Osteoblast (primary cell): Measurements from ENCODE around the gene DDX46. TPM values are rescaled to one million over a fixed set of nuclear protein-coding genes. Genes with fewer than 3 reads are reported as not detected.

Source experiments
- DNase-seq: peaks from one replicate; pipeline ENCODE4 v3.0.0; 2011; ENCODE audit warnings: low spot score, mixed read lengths; ENCODE audit not compliant: insufficient read length; ENCODE audit errors: missing footprints
- H2AFZ ChIP-seq: 2 replicates; pipeline ENCODE4 v1.6.0; 2011; ENCODE audit warnings: mild to moderate bottlenecking, low read length
- H3K27ac ChIP-seq: 2 replicates; pipeline ENCODE4 v1.5.1; 2011; ENCODE audit warnings: mild to moderate bottlenecking, low read depth, low read length, moderate library complexity
- H3K27me3 ChIP-seq: 2 replicates; pipeline ENCODE4 v1.6.0; 2012; ENCODE audit warnings: mild to moderate bottlenecking, control low read depth, inconsistent platforms, low read length, moderate library complexity; ENCODE audit not compliant: insufficient read depth
- H3K36me3 ChIP-seq: 2 replicates; pipeline ENCODE4 v1.5.1; 2011; ENCODE audit warnings: mild to moderate bottlenecking, low read length, control low read depth, moderate library complexity; ENCODE audit not compliant: insufficient read depth
- H3K4me1 ChIP-seq: 2 replicates; pipeline ENCODE4 v1.5.1; 2011; ENCODE audit warnings: mild to moderate bottlenecking, low read length, control low read depth, moderate library complexity; ENCODE audit not compliant: insufficient read depth
- H3K4me2 ChIP-seq: 2 replicates; pipeline ENCODE4 v1.6.0; 2011; ENCODE audit warnings: mild to moderate bottlenecking, low read length; ENCODE audit not compliant: insufficient read depth
- H3K4me3 ChIP-seq: fragments of 200-600 bp; sonication (generic); 3 replicates; pipeline ENCODE4 v1.5.1; 2012; ENCODE audit warnings: mild to moderate bottlenecking, low read length, inconsistent platforms; ENCODE audit not compliant: insufficient read depth
- H3K79me2 ChIP-seq: 2 replicates; pipeline ENCODE4 v1.6.0; 2012; ENCODE audit warnings: mild to moderate bottlenecking, low read length, control low read depth, inconsistent platforms; ENCODE audit not compliant: insufficient read depth
- H3K9me3 ChIP-seq: 2 replicates; pipeline ENCODE4 v1.5.1; 2011; ENCODE audit warnings: low read depth, low read length, control low read depth
- H4K20me1 ChIP-seq: 2 replicates; pipeline ENCODE4 v1.6.0; 2012; ENCODE audit warnings: mild to moderate bottlenecking, low read length, control low read depth; ENCODE audit not compliant: insufficient read depth
- total RNA-seq: library from RNA; depleted of rRNA; stranded (reverse); fragments of >200 nt; gene quantifications from 2 replicates; pipeline ENCODE4 v1.2.3, GENCODE V29; 2012
- TF ChIP-seq, protein P1 (sequence below): IDR thresholded peaks from 2 replicates; pipeline ENCODE4 v1.5.1; 2011; ENCODE audit warnings: mild to moderate bottlenecking, low read depth, low read length, moderate library complexity; ENCODE audit errors: extremely low read depth

The DDX46 gene
- total RNA-seq, 1 donor: 20.6 TPM

DNA sequence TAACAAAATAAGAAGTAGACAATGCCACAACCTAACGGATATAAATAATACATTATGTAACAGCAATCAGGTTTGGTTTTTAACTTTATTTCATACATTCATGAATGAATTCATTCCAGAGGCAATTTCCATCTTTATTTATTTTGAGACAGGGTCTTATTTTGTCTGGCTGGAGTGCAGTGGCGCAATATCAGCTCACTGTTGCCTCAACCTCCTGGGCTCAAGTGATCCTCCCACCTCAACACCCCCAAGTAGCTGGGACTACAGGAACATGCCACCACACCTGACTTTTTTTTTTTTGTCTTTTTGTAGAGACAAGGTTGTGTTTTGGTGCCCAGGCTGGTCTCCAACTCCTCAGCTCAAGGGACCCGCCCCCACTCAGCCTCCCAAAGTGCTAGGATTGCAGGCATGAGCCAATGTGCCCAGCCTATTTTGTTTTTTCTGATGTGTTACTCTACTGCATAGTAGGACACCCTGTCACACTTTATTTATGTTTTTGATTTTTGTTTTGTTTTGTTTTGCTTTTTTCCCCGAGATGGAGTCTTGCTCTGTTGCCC, 60.9 kb downstream of the DDX46 start:
- H3K27ac ChIP-seq: no peak overlapping the region
- no peak overlapping the region for H3K4me2 ChIP-seq
- H3K4me1 ChIP-seq: no peaks in the 10 kb centered on the region
- no peak for DNase-seq
- no peaks in the 10 kb centered on the region for H4K20me1 ChIP-seq
- no peaks in the 10 kb centered on the region for H3K9me3 ChIP-seq
- TF ChIP-seq, protein P1, sequence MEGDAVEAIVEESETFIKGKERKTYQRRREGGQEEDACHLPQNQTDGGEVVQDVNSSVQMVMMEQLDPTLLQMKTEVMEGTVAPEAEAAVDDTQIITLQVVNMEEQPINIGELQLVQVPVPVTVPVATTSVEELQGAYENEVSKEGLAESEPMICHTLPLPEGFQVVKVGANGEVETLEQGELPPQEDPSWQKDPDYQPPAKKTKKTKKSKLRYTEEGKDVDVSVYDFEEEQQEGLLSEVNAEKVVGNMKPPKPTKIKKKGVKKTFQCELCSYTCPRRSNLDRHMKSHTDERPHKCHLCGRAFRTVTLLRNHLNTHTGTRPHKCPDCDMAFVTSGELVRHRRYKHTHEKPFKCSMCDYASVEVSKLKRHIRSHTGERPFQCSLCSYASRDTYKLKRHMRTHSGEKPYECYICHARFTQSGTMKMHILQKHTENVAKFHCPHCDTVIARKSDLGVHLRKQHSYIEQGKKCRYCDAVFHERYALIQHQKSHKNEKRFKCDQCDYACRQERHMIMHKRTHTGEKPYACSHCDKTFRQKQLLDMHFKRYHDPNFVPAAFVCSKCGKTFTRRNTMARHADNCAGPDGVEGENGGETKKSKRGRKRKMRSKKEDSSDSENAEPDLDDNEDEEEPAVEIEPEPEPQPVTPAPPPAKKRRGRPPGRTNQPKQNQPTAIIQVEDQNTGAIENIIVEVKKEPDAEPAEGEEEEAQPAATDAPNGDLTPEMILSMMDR: no peak
- no peaks in the 10 kb centered on the region for H3K79me2 ChIP-seq
- H3K27me3 ChIP-seq: no peaks in the 10 kb centered on the region
- no peak overlapping the region for H2AFZ ChIP-seq
- peaks cover 61% of the 10 kb centered on the region for H3K36me3 ChIP-seq
- no peak overlapping the region for H3K4me3 ChIP-seq

DNA sequence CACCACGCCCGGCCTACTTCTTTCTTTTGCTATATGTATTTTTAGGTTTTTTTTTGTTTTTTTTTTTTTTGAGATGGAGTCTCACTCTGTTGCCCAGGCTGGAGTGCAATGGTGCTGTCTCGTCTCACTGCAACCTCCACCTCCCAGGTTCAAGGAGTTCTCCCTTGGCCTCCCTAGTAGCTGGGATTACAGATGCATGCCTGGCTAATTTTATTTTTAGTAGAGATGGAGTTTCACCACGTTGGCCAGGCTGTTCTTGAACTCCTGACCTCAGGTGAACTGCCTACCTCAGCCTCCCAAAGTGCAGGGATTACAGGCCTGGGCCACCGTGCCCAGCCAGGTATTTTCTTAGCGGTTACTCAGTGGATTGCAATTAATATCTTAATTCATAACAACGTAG, 63.3 kb downstream of the DDX46 start:
- no peak for DNase-seq
- Histone ChIP-seq H3K4me1 (no peaks in the 10 kb centered on the region), H3K4me2 (no peak overlapping the region), H3K27me3 (no peaks in the 10 kb centered on the region), H3K36me3 (peaks cover 53% of the 10 kb centered on the region), H3K27ac (no peak overlapping the region), H3K9me3 (no peaks in the 10 kb centered on the region), H2AFZ (no peak overlapping the region), H4K20me1 (no peaks in the 10 kb centered on the region), H3K4me3 (no peak overlapping the region), H3K79me2 (no peaks in the 10 kb centered on the region)
- TF ChIP-seq, protein P1: no peak

DNA sequence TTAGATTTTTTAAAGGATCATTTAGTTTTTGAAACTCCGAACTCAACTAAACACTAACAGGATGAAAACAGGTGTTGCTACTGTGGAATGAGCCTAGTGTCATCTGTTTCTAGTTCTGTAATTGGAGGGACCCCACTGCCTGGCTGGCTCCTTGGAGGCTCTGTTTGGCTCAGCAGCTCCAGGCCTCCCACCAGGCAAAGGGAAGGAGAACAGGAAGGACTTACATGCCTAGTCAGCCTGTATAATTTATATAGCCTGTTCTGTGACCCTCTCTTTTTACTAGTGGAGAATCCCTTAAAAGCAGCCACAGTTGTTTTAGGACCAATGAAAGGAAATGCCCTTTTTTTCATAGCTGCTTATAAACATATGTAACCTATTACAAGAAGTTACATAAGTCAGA, 66.1 kb downstream of the DDX46 start:
- Histone ChIP-seq H3K79me2 (no peaks in the 10 kb centered on the region), H3K36me3 (peaks cover 54% of the 10 kb centered on the region), H3K27ac (no peak overlapping the region), H3K9me3 (no peaks in the 10 kb centered on the region), H2AFZ (no peak overlapping the region), H3K4me3 (no peak overlapping the region), H3K4me1 (no peaks in the 10 kb centered on the region), H3K27me3 (no peaks in the 10 kb centered on the region), H3K4me2 (no peak overlapping the region), H4K20me1 (no peaks in the 10 kb centered on the region)
- TF ChIP-seq, protein P1: no peak
- no peak for DNase-seq

DNA sequence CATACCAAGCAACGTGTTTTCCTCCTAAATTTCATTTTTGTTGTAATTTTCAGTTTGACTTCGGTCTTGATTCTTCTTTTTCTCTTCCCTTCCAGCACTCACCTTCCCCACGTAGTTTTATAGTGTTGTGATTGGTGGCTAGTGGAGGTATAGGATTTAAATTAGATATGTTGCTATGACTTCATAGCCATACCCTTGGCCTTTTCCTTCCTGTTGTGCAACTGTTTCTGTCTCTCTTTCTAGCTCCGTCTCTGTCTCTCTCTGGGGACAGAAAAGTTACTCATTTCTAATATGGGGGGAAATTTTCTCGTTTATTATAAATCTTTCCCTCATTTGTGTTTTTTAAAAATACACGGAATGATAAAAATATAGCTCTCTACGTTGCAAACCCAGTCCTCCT, 66.6 kb downstream of the DDX46 start:
- Histone ChIP-seq H3K36me3 (peaks cover 49% of the 10 kb centered on the region), H3K79me2 (no peaks in the 10 kb centered on the region), H3K27me3 (no peaks in the 10 kb centered on the region), H3K4me2 (no peak overlapping the region), H2AFZ (no peak overlapping the region), H4K20me1 (no peaks in the 10 kb centered on the region), H3K4me3 (no peak overlapping the region), H3K27ac (no peak overlapping the region), H3K9me3 (no peaks in the 10 kb centered on the region), H3K4me1 (no peaks in the 10 kb centered on the region)
- no peak for DNase-seq
- TF ChIP-seq, protein P1: no peak
